Stimulated activated CD4-positive, alpha-beta T cell treated with anti-CD3 and anti-CD28 coated beads, Interleukin-15, amount 100 ng/mL, for 48 hours (primary cell): Measurements from ENCODE around the gene FBXL17.

ENCODE experiments used
- DNase-seq, 2 donors: peaks; one replicate each; pipeline ENCODE4 v3.0.0-alpha.2; 2020; ENCODE audit warnings: low read depth in 2 of 2

Gene FBXL17

GRCh38 chr5:108093186-108093585 is 288.7 kb downstream of the FBXL17 start:
- no peak for DNase-seq

- DNase-seq, result no peak
Measured at GRCh38 chr5:108090946-108091345, 291.0 kb downstream of the FBXL17 start.

GRCh38 chr5:108084105-108084504 is 297.8 kb downstream of the FBXL17 start:
- DNase-seq, result no peak

- no peak for DNase-seq
Measured at GRCh38 chr5:108083232-108083631, 298.7 kb downstream of the FBXL17 start.

GRCh38 chr5:108081707-108082106 is 300.2 kb downstream of the FBXL17 start:
- DNase-seq, result no peak

- DNase-seq, result no peak
Measured at GRCh38 chr5:108079753-108080152, 302.1 kb downstream of the FBXL17 start.

- no peak for DNase-seq
Measured at GRCh38 chr5:108078882-108079281, 303.0 kb downstream of the FBXL17 start.

- no peak for DNase-seq
Measured at GRCh38 chr5:108078345-108078744, 303.6 kb downstream of the FBXL17 start.

GRCh38 chr5:108074626-108075025 is 307.3 kb downstream of the FBXL17 start:
- no peak for DNase-seq

GRCh38 chr5:108064302-108064701 is 317.6 kb downstream of the FBXL17 start:
- DNase-seq, result no peak

GRCh38 chr5:108061941-108062340 is 320.0 kb downstream of the FBXL17 start:
- no peak for DNase-seq

- DNase-seq, result no peak
Measured at GRCh38 chr5:108060340-108060739, 321.6 kb downstream of the FBXL17 start.

- no peak for DNase-seq
Measured at GRCh38 chr5:108059334-108059733, 322.6 kb downstream of the FBXL17 start.

GRCh38 chr5:108054349-108054748 is 327.5 kb downstream of the FBXL17 start:
- DNase-seq, result no peak

GRCh38 chr5:108046955-108047670 is 334.8 kb downstream of the FBXL17 start:
- no peak for DNase-seq

GRCh38 chr5:108036482-108036881 is 345.4 kb downstream of the FBXL17 start:
- no peak for DNase-seq

- DNase-seq, result no peak
Measured at GRCh38 chr5:108028883-108029282, 353.0 kb downstream of the FBXL17 start.

- no peak for DNase-seq
Measured at GRCh38 chr5:108028412-108028811, 353.5 kb downstream of the FBXL17 start.

GRCh38 chr5:108025957-108026356 is 355.9 kb downstream of the FBXL17 start:
- no peak for DNase-seq

GRCh38 chr5:108024986-108025385 is 356.9 kb downstream of the FBXL17 start:
- DNase-seq, result no peak

- no peak for DNase-seq
Measured at GRCh38 chr5:108016101-108016500, 365.8 kb downstream of the FBXL17 start.

- no peak for DNase-seq
Measured at GRCh38 chr5:108006791-108007190, 375.1 kb downstream of the FBXL17 start.

GRCh38 chr5:108003178-108003577 is 378.7 kb downstream of the FBXL17 start:
- no peak for DNase-seq

GRCh38 chr5:108001222-108001621 is 380.7 kb downstream of the FBXL17 start:
- DNase-seq, result no peak
